Esophagus squamous epithelium (tissue), 4 donors: ENCODE results near the gene LTB.

Source experiments
- CTCF ChIP-seq, 6 experiments: fragments of 450-650 bp in 4 of 6; fragments of 200-600 bp in 2 of 6; sonication (generic) in 2 of 6; IDR thresholded peaks; one replicate each; pipeline ENCODE4 v1.5.1; 2016 to 2019; ENCODE audit warnings: antibody characterized with exemption in 6 of 6, mild to moderate bottlenecking in 4 of 6, moderate library complexity in 4 of 6
- POLR2A ChIP-seq, 4 donors: fragments of 450-650 bp; IDR thresholded peaks; one replicate each; pipeline ENCODE4 v1.6.1; 2017; ENCODE audit warnings: antibody characterized with exemption in 4 of 4, mild to moderate bottlenecking in 4 of 4, moderate library complexity in 3 of 4

- no peak for TF ChIP-seq POLR2A (IDR thresholded peaks at IDR 0.05)
- no peak for TF ChIP-seq CTCF (IDR thresholded peaks at IDR 0.05)
Observed at GRCh38 chr6:31531771-31532643, 50.2 kb downstream of the LTB start.
